Stimulated activated CD4-positive, alpha-beta T cell treated with anti-CD3 and anti-CD28 coated beads, TNF-alpha, amount 100 ng/mL, for 1 hour (primary cell): ENCODE data around the gene CLPSL1.
A peak's percentile ranks its signal among the peaks of the same experiment; 100 is the strongest.

ENCODE experiments used
- DNase-seq, 3 donors: peaks; one replicate each; pipeline ENCODE4 v3.0.0-alpha.2; 2020; ENCODE audit warnings: low read depth in 3 of 3, low spot score in 1 of 3

CLPSL1 gene

DNA sequence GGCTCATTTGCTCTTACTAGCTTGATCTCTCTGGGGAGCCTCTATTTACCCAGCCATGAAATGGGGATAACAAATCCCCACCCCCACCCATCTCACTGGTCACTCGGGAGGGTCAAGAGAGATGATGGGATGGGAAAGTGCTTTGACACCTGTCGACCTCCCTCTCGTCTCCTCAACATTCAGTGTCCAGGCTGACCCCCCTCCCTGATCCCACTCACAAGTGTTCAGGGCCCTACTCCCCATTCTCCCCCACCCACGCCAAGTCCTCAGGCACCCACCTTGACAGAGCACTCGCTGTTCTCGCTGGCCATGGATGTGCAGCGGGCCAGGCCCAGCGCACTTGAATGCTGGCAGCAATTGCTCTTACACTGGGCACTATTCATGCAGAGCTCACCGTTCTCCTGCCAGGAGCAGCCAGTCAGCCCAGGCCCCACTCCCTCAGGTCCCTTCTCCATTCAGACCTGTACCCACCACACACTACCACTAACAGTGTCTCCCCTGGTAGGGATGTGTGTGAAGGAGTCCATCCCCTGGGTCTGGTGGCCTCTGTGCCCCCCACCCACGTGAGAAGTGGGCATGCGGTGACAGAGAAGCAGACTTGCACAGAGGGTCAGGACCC, 14.7 kb downstream of the CLPSL1 start:
- DNase-seq: no peak

DNA sequence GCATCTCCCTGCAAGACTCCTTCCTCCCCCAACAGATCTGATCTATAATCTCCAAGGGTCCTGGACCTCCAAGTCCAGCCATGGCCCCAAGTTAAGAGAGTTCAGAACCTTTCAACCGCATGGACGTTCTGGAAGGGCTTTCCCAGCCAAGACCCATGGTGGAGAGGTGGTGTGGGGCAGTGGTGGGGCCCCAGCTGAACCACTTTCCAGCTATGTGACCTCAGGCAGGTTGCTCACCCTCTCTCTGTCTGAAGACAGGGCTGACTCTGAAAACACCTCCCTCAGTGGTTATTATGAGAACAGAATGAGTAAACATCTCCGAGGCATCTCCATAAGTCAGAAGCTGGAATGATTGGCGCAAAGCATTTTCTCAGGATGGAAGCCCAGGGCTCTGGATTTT, 15.4 kb downstream of the CLPSL1 start:
- DNase-seq: no peak

DNA sequence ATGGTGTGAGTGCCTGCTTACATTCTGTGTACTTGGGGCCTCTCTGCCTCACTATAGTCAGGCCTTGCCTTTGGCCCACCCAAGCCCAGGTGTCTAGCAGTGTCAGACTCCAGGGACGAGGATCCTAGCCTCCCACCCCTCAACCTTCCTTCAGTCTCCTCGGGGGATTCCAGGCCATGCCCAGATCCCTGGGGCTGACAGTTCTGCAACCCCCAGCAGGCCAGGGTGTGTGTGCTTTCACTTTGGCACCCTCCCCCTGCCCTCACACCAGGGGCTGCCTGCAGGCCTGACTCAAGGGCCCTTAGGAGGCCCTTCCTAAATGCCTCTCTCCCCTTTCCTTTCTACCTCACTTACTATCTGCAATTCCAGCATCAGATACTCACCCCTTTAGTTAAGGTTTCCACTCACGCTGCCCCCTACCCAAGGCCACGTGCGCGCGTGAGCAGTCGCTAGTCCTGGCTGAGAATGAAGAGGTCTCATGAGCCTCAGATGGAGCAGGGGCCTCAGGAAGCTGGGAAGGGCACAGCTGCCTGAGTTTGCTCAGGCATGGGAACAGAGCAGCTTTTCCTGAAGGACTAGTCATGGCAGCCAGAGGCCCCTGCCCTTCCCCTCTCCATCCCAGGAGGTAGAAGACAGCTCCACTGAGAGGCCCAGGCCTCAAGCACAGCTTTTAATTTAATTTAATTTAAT, 17.2 kb downstream of the CLPSL1 start:
- DNase-seq: no peak

DNA sequence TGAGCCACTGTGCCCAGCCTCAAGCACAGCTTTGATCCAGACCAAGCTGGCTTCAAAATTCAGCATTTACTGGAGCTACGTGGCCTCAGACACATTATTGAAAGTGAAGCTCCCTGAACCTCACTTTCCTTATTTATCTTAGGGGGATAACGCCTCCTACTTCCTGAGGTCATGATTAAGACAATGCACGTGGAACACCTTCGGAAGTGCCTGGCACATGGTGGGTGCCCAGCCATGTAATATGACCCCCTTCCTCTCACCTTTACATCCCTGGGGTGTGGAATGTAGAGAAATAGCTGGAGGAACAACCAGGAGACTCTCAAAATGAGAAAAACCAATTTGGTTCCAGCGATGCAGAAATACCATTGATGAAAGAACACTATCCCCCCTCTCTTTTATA, 17.9 kb downstream of the CLPSL1 start:
- no peak for DNase-seq

DNA sequence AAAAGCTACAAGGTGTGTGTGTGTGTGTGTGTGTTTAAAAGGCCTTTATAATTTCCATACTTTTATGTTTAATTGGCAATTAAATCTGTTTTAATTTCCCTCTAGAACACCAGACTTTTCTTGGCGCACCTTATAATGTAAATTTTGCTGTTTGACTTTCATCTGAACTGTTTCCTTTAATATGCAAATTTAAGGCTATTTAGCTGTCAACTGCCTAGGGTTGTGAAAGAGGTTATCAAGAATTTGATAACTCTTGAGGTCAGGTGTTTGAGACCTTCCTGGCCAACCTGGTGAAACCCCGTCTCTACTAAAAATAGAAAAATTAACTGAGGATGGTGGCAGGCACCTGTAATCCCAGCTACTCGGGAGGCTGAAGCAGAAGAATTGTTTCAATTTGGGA, 20.3 kb downstream of the CLPSL1 start:
- DNase-seq: no peak

DNA sequence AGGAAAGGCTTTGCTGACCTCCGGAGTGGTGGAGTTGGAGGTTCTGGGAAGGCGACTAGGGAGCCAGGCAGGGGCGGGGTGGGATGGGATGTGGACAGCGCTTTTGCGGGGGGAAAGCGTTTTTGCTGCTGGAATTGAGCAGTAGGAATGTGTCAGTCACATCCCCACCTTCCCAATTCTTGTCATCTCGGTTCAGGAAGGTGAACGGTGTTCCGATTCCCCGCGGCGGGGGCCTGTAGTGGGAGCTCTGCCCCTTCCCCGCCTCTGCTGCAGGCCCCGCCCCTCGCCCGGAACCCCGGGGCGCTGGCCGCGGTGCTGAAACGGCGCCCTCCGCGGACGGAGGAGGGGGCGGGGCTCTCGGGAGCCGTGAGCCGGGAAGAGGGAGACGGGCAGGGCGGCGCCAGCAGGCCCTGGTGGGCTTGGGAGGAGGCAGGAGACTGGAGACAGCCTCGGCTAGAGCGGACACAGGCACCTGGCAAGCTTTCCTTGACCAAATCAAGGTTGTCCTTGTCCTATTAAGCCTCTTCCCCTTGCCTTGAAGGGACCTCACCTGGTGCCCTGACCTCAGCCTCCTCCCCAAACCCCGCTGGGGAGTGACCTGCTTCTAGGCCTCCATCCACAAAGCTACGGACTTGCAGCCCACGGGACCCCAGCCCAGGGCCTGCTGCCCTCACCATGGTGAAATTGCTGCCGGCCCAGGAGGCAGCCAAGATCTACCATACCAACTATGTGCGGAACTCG, 24.3 kb downstream of the CLPSL1 start, which contains the start of gene LHFPL5:
TSS of gene LHFPL5 (plus strand) at position 357 of the 741 bp plus-strand sequence. CDS start at position 676, 319 bp downstream.
- peak in 1 of 3 donors; percentile 34 for DNase-seq

DNA sequence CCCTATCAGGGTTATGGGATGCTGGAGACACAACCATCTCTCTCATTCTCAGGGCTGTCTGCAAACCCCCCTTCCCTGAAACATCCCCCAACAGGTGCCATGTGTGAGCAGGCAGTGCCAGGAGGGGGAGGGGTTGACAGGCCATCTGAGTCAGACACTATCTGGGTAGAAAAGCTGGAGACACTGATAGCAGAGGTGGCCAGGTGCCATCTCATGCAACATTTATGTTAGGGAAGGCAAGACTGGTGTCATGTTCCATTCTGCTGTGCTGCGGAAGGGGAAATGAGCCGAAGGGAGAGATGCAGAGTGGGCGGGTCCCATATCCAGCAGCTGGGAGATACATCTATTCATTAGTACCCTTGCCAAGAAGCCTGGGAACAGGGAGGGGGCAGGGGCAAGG, 27.9 kb downstream of the CLPSL1 start:
- DNase-seq: no peak

DNA sequence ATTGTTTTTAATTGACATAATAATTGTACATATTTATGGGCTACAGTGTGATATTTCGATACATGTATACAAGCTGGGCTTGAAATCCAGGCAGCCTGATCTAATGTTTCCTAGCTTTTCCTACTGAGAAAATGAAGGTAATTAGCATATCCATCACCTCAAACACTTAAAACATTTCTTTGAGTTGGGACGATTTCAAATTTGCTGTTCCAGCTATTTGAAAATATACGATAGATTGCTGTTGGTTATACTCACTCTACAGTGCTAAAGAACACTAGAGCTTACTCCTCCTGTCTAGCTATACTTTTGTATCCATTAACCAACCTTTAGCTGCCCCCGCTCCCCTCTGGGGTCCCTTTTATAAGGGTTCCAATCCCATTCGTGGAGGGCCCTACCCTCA, 29.0 kb downstream of the CLPSL1 start:
- no peak for DNase-seq

DNA sequence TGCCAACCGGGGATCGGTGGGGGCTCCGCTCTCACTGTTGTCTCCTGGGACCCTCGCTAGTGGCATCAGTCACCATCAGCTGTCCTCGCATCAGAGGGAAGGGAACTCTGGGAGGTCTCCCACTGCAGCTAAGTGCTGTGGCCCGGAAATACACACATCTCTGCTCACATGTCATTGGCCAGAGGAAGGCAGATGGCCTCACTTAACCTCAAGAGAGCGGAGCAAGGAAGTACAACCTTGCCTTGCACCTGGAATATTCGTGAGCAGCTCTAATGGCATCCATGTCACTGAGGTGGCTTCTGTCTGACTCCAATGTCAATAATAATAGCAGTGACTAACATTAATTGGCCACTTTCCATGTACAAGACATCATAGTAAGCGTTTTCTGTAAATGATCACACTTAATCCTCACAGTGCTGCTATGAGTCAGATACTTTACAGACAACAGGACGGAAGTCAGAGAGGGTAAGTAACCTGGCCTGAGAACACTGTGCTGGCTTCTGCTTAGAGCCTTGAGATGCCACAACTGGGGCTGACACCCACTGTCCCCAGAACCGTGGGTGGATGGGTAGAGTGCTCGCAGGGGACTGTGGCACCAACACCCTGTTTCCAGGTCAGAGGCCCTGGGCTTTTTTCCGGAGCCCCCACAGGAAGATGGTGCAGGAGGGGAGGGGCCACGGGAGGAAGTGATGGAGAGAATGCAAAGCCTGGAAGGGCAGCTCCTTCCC, 30.3 kb downstream of the CLPSL1 start:
- DNase-seq: no peak

DNA sequence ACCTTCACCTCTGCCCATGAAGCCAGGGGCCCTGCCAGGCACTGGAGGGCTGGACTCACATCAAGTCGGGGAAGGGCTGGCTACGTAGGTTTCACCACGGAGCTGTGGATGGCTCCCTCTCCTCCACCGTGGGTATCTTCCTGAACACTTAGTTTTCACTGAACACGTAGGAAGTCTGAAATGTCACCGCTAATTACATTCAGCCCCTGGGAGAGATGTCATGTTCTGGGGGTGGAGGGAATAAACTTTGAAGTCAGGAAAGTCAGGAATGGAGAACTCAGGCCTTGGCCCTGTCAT, 30.8 kb downstream of the CLPSL1 start:
- no peak for DNase-seq

DNA sequence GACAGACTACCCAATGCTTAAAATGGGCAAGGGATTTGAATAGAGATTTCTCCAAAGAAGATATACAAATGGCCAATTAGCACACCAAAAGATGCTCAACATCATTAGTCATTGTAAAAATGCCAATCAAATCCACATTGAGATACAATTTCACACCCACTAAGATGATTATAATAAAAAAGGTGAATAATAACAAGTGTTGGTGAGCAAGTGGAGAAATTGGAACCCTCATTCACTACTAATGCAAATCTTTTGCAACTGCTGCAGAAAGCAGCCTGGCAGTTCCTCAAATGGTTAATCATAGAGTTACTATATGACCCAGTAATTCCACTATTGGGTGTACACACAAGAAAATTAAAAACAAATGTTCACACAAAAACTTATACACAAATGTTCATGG, 36.7 kb downstream of the CLPSL1 start:
- no peak for DNase-seq

DNA sequence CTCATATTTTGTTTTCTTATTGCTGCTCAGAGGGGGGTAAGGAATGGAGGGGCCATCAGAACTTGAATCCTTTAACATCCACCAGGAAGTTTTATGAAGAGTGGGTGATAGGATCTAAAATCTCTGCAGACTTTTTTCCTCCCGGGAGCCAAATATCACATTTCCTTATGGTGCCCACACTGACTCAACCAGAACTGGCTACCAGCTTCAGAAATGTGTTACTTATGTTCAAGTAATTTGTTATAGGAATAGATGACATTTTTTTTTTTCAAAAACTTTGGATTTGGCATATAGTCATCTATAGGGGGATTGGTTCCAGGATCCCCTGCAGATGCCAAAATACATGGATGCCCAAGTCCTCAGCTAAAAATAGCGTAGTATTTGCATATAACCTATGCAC, 42.8 kb downstream of the CLPSL1 start:
- no peak for DNase-seq

DNA sequence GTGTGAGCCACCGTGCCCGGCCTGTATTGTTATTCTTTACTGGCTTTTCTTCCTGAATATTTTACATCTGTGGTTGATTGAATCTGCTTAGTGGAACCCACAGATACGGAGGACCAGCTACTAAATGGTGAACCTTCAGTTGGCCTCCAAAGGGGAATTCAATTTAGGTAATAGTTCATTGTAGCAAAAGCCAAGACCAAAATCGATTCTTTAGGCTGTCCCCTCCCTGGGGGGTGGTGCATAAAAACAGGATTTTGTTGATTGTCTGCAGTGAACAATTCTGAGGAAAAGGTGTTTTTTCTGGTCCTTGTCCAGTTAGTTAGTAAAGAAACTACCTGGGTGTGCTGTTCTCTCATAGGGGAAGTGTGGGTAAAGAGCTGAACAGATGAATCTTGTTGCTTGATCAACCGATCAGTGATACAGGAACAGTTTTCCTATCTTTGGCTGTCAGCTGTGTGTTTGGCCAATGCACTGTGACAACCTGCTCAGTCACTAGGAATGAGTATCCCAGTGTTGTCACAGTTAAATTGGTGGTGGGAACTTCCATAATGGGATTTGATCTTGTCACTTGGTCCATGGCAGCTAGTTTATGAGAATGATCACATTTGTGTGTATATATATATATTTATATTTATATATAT, 43.9 kb downstream of the CLPSL1 start:
- DNase-seq: no peak

DNA sequence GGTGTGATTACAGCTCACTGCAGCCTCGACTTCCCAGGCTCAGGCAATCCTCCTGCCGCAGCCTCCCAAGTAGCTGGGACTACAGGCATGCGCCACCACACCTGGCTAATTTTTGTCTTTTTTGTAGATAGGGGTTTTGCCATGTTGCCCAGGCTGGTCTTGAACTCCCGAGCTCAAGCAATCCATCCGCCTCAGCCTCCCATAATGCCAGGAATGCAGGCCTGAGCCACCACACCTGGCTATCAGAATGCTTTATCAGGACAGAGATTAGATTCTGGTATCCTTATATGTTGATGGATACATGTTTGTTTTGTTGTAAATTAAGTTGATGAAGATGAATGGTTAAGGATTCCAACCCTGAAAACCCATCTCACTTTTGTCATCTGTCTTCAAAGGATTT, 48.5 kb downstream of the CLPSL1 start:
- no peak for DNase-seq

DNA sequence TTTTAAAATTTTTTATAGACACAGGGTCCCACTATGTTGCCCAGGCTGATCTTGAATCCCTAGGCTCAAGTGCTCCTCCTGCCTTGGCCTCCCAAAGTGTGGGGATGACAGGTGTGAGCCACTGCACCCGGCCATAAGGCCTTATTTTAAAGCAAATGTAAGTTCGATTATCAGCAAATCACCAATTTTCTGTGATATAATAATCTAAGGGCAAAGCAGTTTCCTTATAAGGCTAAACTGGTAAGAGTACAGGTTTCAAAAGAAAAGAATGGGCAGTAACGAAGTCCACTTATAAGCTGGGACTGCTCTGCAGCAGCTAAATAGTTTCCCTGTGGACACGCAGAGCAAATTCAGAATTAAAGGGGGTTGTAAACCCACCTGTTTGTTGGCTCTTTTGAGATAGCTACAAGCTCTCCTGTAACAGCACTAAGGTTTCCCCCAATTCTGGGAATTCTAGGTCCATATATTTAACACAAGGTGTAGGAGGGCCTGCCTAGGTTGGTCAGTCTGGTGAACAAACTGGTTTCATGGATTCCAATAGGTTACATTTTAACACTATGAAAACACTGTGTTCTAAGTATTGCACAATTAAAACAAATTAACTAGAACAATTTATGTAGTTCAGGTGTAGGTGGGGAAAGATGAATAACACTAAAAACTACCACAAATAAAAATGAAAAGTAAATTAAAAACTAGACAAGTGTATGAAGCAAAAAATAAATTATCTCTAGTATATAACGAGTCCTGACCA, 50.6 kb downstream of the CLPSL1 start:
- DNase-seq: no peak

DNA sequence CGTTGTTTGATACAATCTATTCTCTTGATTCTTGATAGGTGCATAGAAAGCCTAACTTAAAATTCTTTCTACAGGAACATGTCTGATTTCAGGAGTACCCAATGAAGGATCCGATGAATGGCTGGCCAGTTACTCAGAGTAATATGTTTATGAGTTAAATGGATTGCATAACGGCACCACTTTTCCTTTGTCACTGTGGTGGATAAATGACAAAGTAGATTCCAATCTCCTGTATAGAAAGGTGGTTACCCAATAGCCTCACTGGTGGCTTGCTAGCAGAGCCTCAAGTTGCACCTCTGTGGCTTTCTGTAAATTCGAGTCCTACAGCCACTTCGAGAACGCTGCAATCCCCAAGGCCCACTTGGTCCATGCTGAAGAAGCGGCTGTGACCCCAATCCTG, 52.7 kb downstream of the CLPSL1 start:
- DNase-seq: no peak
